Measurements from ENCODE around the gene MTFMT.
"Not testable (repeated sequence)": the region's sequence is repeated elsewhere in the genome, so short reads cannot be mapped to it uniquely, and the experiment has no call there.

MTFMT gene

DNA sequence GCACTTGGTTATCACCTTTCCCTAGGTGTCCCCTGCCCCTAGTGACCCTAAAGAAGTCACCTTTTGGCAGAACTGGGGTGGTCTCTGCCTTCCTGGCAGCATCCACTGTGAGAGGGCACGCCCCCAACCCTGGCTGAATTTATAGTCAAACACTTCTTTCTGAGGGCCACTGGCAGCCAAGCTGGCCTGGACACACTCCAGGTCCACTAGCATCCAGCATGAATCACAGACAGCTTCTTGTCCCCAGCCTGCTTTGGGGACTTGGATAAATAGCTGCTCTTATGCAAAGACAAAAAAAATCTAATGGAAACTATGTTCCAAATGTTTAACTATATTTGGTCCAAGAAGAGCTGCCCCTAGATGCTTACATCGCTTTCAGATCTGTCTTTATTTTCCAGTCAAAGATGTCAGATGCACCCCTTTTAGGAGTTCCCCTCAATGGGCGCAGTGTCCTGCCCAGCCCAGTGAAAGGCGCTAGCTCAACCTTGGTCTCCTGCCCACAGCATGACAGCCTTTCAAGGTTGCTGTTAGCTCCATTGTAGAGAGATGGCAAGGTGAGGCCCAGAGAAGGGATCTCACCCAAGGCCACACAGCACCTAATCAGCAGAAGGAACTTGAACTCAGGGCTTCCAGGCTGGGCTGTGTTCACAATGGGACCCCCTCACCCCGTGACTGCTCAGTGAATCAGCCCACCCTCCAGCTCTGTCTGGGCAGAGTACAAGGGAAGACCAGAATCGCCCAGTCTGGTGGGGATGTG lies 31.4 kb upstream of the MTFMT start:
- no peak for DNase-seq (ENCODE audit: low read depth in 2 of 2, low spot score in 1 of 2)

DNA sequence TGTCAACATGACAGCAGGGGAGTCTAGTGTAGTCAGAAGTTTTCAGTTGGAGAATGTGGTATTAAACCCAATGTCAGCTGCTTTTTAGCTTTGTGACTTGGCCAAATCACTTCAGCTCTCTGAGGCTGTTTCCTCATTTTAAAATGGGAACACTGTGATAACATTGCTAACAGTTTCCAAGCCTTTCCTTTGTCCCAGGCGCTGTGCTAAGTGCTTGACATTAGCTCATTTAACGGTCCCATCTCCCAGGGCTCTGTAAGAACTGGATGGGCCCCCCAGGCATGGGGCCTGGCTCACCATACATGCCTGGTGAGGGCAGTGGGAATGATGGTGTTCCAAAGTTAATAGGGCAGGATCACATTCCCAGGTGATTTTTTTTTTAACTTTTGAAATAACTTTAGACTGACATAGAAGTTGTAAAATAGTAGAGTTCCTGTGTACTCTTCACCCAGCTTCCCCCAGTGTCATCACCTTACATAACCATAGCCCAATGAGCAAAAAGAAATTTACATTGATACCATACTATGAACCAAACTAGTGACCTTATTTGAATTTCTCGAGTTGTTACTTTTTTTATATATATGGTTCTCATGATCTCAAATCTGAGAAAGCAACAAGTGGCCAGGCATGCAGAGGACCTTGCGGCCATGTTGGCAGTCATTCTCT lies 30.6 kb upstream of the MTFMT start:
- DNase-seq (ENCODE audit: low read depth in 2 of 2, low spot score in 1 of 2): no peak

DNA sequence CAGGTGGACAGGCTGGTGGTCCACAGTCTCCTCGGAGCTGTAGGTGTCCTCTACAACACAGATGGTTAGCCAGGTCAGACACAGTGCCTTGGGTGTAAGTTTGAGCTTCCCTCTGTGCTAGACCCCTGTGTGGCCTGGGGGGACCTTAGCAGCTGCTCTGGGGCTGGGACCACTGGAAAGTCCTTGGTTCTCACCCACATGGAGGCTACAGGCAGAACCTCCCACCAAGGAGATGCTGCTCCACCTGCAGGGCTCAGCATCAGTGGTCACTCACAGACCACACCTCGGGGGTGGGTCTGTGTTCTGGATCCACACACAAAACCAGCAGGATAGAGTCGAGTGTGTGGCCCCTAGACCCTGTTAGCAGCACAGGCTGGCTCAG lies 29.9 kb upstream of the MTFMT start:
- DNase-seq (ENCODE audit: low read depth in 2 of 2, low spot score in 1 of 2): no peak

DNA sequence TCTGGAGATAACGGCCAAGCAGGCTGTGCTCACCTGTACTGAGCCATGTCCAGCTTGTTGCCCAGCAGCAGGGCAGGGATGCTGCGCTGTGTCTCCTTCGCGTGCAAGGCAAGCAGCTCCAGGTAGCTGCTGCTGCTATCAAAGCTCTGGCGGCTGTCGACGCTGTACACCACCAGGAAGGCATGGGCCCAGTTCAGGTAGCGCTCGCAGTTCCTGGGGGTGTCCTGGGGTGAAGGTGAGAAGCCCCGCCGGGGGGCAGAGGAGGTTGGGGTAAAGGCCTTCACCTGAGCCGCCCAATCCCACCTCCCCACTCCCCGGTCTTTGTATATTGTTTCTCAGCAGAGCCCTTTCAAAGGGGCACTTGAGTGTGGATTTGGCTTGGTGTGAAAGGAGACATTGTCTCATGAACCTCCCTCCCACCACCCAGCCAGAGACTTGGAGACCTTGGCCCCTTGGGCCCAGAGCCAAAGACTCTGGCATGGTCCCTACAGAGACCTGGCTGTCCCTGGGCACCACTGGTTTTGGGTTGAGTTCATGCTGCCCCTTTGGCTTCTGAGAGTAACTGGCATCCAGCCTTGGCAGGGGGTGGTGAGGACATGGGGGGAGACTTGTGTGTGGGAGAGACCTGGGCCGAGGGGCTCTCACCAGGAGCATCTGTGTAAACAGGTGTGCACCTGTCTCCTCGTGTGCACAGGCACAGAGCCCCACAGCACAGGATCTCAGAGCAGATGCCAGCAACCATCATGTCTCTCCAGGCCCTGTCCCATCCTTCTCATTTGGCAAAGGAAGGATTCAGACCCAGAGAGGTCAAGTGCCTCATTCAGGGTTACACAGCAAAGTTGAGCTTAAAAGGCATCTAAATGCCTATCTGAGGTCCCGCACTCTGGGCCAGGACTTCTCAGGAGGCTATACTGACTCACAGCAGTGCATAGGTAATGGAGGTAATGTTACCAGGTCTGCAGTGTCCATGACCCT lies 29.2 kb upstream of the MTFMT start:
- DNase-seq (ENCODE audit: low read depth in 2 of 2, low spot score in 1 of 2): no peak

DNA sequence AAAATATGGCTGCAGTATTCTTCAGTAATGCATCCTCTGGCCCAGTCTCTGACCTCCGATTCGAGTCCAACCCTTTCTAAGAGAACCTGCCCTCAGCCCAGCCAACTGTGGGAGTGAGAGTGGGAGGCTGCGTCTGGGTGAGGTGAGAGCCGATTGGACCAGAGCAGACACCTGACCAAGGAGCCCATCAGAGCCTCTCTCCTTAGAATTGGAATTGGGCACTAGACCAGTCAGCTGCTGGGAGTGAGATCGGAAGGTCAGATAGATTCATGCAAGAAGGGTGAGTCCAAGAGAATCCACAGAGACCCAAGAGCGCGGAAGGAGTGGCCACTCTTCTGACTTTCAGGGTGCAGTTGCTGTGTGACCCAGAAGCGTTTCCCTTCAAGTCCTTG lies 28.1 kb upstream of the MTFMT start:
- DNase-seq (ENCODE audit: low read depth in 2 of 2, low spot score in 1 of 2): no peak

DNA sequence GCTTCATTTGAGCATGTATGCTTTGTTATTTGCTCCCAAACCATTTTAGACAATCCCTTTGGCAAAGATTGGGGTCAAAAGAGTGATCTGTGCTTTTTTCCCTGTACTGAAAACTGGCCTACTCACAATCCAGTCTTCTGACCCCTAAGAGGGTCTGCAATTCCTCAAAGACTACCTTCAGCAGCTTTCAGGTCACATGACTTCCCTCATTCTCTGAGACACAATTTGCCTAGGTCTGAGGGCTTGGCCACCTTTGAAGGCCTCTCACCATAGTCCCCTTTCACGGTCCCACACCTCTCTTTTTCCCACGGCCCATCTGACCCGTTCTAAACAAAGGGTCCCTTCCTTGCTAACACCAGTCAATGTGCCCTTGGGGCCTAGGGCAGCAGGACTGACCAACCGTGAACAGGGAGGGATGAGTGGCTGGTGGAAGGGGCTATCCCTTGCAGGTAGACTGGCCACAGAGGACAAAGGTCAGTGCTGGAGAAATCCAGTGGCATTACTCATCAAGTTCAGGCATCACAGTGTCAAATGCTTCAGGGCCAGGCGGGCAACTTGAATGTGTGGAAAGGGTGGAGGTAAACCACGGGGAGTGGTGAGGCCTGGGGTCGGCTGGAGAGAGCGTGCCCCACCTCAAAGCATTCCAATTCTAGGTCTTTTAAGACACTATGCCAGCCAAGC lies 27.6 kb upstream of the MTFMT start:
- DNase-seq (ENCODE audit: low read depth in 2 of 2, low spot score in 1 of 2): no peak

DNA sequence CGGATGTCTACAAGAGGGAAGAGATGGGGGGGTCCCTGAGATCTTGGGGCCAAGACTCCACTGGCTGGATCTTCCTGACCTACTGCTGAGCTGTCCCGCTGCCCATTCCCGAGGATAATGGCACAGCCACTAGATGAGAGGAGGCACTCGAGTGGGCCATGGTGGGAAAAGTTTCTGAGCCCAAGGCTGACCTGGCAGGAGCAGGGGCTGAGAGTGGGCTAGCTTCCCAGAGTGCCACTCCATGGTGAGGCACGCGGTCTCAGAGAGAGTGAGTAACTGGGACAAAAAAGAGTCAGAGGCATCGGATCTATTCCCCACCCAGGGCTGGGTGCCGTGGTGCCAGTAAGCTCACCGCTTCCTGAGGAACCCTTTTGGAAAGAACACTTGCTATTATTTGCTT lies 26.7 kb upstream of the MTFMT start:
- DNase-seq (ENCODE audit: low read depth in 2 of 2, low spot score in 1 of 2): no peak

DNA sequence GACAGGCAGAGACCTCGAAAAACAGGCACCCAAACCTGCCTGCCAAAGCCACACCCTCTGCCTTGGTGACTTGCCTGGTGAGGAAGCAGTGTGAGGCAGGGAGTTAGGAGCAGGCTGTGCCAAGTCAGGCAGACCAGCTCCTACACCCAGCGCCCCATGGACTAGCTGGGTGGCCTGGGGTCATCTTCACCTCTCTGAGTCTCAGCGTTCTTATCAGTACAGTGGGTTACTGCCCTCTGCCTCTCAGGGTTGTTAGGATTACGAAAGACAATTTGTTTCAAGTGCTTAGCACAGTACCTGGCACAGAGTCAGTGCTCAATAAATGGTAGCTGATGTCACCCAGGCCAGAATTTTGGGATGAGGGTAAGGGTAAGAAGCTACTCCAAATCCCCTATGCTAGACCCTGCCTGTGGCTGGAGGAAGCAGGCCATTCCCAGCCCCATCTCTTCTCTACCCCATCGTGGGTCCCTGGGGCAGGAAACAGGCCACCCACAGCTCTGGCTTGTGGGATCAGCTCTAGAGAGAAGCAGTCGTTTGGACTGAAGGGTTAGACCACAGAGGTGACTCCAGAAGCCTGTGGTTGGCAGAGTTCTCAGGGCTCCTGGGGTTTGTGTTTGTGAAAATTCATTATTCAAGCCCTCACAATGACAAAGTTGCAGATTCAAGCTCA lies 25.9 kb upstream of the MTFMT start:
- no peak for DNase-seq (ENCODE audit: low read depth in 2 of 2, low spot score in 1 of 2)

DNA sequence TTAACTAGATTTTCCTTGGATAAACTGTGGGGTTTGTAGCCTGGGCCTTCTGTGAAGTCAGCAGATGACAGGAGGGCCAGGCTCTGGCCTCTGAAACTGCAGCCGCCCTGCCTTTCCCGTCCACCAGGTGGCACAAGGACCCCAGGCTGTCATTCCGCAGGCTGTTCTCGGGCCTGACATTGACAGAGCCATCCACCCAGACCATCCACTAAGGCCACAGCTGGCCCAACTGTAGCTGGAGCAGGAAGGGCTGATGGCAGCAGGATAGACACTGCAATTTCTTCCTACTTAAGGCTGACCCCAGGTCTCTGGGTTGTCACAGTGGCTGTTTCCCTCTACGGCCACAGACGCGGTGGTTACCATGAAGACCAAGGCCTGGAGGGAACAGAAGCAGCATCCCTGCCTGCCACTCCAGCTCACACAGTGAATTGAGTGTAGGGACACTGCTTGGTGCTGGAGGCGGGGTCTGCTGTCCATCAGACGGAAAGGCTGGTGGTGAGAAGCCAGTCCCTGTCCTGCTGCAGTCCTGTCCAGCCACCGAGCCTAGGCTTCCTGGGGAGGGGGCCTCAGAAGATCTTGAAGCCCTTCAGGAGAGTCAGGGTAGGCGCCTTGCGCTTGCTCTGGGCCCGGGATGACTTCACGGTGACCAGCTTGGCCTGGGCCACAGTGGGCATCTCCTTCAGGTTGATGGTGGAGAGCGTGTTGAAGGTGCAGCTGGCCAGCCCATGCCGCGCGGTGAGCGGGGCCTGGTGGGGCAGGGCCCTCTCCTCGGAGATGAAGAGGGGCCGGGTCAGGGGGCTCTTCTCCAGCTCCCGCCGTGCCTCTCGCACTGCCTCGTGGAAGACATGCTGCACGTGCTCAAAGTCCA lies 25.1 kb upstream of the MTFMT start:
- peak; percentile 8 to 10 for DNase-seq (ENCODE audit: low read depth in 2 of 2, low spot score in 1 of 2)

DNA sequence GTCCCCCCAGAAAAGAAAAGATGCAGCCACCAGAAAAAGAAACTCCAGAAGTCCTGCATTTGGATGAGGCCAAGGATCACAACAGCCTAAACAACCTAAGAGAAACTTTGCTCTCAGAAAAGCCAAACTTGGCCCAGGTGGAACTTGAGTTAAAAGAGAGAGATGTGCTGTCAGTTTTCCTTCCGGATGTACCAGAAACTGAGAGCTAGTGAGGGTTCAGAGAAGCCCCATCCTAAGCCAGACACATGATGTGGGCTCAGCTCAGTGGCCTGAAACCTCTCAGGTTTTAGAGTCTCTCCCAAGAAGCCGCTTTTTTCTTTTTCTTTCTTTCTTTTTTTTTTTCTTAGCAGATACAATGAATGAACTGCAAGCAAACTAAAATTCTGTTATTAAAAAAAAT lies 23.5 kb upstream of the MTFMT start:
- no peak for DNase-seq (ENCODE audit: low read depth in 2 of 2, low spot score in 1 of 2)

DNA sequence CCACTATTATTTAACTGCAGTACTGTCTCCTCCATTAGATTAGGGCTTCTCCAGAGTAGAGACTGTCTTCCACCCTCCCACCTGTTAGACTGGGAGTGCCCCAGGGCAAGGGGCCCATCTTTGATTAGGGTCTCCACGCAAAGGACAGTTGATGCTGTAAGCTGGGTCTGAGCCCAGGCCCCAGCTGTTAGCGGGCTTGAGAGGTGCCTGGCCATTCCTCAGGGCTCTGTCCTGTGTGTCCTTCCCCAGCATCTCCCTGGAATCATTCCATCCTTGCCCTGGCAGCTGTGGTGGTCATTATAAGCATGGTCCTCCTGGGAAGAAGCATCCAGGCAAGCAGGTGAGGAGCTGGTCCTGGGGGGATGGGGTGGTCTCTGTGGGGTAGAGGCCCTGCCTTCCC lies 21.8 kb upstream of the MTFMT start:
- DNase-seq (ENCODE audit: low read depth in 2 of 2, low spot score in 1 of 2): no peak

DNA sequence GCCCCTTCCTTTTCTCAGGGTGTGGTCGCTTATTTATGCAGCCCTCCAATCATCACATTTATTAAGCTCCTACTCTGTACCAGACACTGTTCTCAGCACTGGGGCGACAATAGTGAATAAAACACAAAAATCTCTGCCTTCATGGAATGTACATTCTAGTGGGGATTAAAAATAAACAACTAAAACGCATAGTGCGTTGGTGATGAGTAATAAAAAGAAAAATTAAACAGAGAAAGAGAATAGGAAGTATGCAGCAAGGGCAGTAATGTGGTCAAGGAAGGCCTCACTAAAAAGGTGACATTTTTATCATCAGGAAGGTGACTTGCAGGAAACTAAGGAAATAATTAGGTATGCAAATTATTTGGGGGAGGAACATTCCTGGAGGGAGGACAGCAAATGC lies 20.8 kb upstream of the MTFMT start:
- DNase-seq (ENCODE audit: low read depth in 2 of 2, low spot score in 1 of 2): no peak

DNA sequence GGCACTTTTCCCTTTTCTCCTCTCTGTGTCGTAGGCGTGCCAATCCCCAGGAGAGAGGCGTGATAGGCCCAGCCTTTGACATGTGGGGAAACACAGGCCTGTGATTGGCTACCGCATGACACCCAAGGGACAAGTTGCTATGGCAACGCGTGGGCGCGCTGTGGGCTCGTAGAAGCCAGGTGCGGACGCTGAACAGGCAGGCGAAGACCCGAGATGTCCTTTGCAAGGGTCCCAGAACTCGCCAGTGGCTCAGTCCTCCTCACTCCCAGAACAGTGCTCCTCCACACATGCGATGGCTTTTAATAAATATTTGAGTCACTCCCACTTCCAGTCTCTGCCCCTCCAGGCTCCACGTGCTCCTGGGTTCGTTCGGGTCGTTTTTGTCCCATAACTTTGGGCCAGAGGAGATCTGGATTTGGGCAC lies 20.0 kb upstream of the MTFMT start:
- DNase-seq (ENCODE audit: low read depth in 2 of 2, low spot score in 1 of 2): peak; percentile 65 to 80

DNA sequence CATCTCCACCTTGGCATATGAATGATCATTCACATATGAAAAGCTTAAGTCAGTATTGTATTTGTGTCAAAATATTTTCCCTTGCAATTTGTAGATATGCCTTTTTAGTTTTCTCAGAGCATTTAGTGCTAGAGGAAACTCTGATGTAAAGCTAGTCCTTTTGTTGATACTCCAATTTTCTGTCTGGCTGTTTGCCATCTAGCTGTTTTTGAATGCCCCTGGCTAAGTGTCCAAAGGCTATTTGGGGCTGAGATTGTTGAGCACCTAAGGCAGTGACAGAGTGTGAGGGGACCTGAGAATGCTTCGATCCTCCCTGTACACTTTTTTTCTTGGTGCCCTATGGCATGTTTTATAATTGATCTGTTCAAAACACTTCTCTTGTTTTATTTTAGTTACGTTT lies 18.8 kb upstream of the MTFMT start:
- DNase-seq (ENCODE audit: low read depth in 2 of 2, low spot score in 1 of 2): no peak

DNA sequence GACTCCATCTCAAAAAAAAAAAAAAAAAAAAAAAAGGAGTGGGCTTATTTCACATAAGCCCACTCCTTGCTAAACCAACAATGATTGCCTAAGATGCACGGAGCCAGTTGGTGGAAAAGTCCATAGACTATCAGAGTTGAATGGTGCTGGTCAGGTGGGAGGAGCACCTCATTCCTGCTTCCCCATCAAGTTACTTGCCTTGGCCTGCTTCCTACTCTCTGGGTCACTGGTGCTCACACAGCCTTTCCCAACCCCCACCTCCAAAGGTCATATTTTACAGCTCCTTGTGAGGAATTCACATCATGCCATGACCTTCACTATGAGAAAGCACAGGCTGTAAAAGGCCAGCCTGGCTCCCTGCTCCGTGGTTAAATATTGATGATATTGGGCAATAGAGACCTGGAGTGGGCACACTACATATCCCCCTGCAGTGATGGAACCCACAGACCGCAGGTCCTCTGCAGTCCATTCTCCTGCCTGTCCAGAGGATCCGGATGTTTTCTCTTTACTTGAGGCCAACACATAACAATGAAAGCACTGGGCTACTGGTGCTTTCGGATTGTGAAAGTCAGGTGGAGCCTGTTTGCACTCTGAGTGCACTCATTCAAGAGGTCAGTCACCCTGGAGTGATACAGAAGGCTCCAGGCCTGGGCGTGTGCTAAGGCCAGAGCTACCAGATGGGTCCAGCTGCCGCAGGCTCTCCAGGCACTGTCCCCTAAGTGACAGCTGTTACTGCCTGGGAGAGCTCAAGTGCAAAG lies 15.5 kb upstream of the MTFMT start, which contains the start of gene SLC51B:
SLC51B (plus strand) TSS at position 664 of the 758 bp plus-strand sequence. CDS start 4,618 bp downstream, outside the sequence.
- no peak for DNase-seq (ENCODE audit: low read depth in 2 of 2, low spot score in 1 of 2)

DNA sequence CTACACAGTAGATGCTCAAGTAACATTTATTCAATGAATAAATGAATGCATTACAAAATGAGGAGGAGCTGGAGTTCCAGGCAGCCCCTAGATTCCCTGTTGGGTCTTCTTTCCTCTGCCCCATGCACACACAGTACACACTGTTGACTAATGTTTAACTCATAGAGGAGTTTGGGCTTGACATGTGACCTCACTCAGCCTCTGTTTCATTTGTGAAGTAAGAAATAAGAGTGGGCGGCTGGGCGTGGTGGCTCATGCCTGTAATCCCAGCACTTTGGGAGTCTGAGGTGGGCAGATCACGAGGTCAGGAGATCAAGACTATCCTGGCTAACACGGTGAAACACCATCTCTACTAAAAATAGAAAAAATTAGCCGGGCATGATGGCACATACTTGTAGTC lies 14.8 kb upstream of the MTFMT start:
- not testable (repeated sequence) for DNase-seq (ENCODE audit: low read depth in 2 of 2, low spot score in 1 of 2)

DNA sequence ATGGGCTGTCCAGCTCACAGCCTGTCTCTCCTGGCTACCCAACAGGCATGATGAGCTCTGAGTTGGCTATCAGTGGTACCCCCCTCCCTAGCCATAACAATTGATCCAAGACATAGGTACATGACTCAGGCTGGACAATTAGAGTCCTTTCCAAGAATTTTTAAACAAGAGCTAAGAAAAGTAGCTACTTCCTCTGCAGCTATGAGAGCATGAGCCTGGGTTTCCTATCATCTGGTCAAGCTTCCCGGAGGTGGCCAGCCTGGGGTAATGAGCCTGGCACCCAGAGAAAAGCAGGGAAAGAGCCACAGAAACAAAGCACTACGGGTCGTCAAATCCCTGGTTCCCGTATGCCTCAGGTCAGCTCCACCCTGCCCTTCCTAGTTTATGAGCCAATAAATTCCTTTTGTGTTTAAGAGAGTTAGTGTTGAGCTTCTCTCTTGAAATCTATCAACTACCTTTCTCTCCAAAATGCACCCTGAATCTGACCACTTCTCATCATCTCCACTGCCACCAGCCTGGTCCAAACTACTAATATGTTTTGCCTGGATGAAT lies 13.4 kb upstream of the MTFMT start:
- DNase-seq (ENCODE audit: low read depth in 2 of 2, low spot score in 1 of 2): no peak

DNA sequence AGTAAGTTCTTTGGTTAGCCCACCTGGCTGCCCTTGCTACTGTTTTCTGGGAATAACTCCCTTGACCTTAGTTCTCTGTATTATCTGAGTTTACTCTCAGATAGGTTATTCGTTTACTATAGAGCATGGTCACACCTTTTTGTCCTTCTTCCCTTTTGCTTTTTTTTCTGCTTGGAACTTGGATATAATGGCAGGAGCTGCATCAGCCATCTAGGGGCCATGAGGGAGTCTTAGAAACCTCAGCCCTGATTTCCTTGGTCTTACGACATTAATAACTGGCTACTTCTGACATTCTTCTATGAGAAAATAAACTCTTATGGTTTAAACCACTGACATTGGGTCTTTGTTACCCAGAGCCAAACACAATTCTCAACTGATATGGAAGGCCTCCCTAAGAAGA lies 12.3 kb upstream of the MTFMT start:
- no peak for DNase-seq (ENCODE audit: low read depth in 2 of 2, low spot score in 1 of 2)

DNA sequence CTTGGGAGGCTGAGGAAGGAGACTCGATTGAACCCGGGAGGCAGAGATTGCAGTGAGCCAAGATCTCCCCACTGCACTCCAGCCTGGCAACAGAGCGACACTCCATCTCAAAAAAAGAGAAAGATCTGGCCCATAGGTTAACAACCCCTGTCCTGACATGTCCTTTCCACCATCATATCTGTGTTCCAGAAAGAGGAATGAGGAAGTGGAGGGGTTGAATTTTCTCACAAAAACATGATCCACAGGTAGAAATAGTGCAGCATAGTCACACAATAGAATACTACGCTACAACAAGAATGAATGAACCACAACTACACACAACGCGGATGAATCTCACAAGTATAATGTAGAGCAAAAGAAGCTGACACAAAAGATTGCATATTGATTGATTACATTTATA lies 11.0 kb upstream of the MTFMT start:
- no peak for DNase-seq (ENCODE audit: low read depth in 2 of 2, low spot score in 1 of 2)

All from stimulated activated CD8-positive, alpha-beta memory T cell treated with anti-CD3 and anti-CD28 coated beads, Interleukin-4, amount 100 ng/mL, for 4 hours (primary cell).